Activated naive CD4-positive, alpha-beta T cell treated with anti-CD3 and anti-CD28 coated beads, Interleukin-2, amount 10 ng/mL, durations not matched to agents 7 days and 5 days (primary cell): ENCODE measurements around the gene NMRK1.

Source experiments
- CTCF ChIA-PET: fragments of 350-600 bp; sonication (Branson Sonifier 250); formaldehyde crosslinking; loops from one replicate; lab custom pipeline; 2021; ENCODE audit warnings: antibody characterized with exemption; lab: Charles Lee
- DNase-seq: peaks from one replicate; pipeline ENCODE4 v3.0.0-alpha.2; 2020
- H3K27ac Mint-ChIP-seq: one replicate; pipeline ENCODE4 v1.8.0; 2021; ENCODE audit warnings: mild to moderate bottlenecking, moderate library complexity, mixed read lengths
- H3K27me3 Mint-ChIP-seq: one replicate; pipeline ENCODE4 v1.8.0; 2021; ENCODE audit warnings: mild to moderate bottlenecking, mixed read lengths
- H3K36me3 Mint-ChIP-seq: one replicate; pipeline ENCODE4 v1.8.0; 2021; ENCODE audit warnings: mixed read lengths
- H3K4me1 Mint-ChIP-seq: one replicate; pipeline ENCODE4 v1.8.0; 2021; ENCODE audit warnings: mixed read lengths
- H3K4me3 Mint-ChIP-seq: one replicate; pipeline ENCODE4 v1.8.0; 2021; ENCODE audit warnings: mild to moderate bottlenecking, moderate library complexity, mixed read lengths
- H3K9me3 Mint-ChIP-seq: one replicate; pipeline ENCODE4 v1.8.0; 2021; ENCODE audit warnings: mixed read lengths

NMRK1 gene

DNA sequence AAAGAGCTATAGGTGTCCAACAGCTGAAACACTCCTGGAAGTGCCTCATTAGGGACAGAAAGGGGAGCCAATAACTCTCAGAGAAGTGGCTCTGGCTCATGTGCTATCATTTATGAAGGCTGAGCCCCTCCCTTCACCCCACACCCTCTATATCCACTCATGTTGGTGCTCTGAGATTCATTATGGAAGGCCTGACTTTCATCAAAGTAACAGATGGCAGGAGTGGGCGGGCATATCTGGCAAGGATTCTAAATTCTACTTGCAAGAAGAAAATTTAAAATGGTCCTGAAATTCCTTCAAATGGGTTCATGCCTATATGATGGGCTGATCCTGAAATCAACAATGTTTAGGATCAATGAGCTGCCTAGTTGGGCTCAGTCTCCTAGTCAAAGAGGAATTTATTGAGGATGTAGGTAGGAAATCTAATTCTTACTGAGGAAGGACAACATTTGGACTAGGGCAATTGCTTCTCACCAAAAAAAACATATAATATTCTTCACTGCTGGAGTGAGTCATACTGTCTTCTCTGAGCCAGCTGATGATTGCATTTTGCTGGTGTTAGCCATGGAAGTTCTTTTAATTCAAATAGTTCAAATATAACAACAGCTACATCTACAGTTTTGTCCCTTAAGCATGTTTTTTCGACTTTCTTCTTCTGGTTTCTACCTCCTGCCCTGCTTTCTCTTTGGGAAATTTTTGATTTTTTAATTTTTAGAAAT, 23.5 kb downstream of the NMRK1 start:
- DNase-seq, result no peak
- H3K27ac Mint-ChIP-seq, result no peak overlapping the region
- peaks cover 52% of the 10 kb centered on the region for H3K36me3 Mint-ChIP-seq
- no peak overlapping the region for H3K4me3 Mint-ChIP-seq
- H3K27me3 Mint-ChIP-seq, result no peaks in the 10 kb centered on the region
- H3K9me3 Mint-ChIP-seq, result peaks cover 7% of the 10 kb centered on the region
- CTCF ChIA-PET, result interaction anchor here (0.9 to 2.5 kb wide), 2 partner anchors 133 to 290 kb away, joined by 3 to 10 read pairs; no protein-coding TSS in a partner anchor
- H3K4me1 Mint-ChIP-seq, result peaks cover 9% of the 10 kb centered on the region

DNA sequence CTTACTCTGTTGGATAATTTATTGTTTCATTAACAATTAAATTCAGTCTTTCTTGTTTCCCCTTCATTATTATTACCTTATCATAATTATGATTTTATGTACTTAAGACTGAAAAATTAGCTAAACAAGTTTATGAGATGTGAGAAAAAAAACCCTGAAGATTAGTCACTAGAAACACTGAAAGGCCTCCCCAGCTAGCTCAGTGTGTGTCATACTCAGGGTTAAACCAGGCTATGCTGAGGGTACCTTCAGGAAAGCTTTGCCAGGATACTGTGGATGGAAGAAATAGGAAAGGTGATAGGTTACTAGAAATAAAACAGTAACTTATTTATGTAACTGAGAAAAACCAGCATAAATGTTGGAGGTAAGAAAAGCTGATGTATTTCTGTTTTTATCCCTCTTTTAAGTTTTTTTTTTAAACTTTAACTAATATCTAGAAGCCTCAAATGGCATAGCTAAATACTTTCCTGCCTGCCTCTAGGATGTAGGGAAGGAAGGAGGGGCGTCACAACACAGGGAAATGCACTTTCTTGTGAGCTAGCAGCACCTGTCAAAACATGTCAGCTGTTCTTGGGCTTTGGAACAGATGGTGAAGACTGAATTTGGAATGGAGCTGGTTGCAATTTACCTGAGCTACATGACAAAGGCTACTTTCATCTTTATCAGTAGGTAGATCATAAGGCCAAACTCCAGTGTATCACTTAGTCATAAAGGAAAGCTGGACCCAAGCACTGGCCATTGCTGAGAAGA, 24.2 kb downstream of the NMRK1 start:
- peaks cover 51% of the 10 kb centered on the region for H3K36me3 Mint-ChIP-seq

DNA sequence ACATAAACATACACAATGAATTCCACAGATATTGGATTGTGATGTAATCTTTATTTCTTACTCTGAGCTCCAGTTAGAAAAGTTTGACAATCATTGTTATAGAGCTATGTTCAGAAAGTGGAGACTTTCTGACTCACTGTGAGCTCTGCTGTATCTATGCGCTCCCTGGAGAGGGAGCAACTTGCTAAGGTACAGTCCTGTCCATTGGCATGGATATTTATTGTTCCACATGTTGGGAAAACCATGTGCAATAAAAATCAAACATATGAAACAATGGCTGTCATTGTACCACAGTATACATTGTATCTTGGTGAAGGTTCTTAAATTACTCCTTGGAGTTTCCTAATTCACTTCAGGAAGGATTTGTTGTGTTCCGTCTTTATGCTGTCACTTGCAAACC, 26.8 kb downstream of the NMRK1 start:
- Mint-ChIP-seq H3K4me3 (no peak overlapping the region), H3K36me3 (peaks cover 32% of the 10 kb centered on the region), H3K27me3 (no peaks in the 10 kb centered on the region), H3K4me1 (no peaks in the 10 kb centered on the region), H3K9me3 (peaks cover 9% of the 10 kb centered on the region), H3K27ac (no peak overlapping the region)
- DNase-seq, result no peak
- CTCF ChIA-PET, result interaction anchor here (0.6 kb wide), 1 partner anchor 134 kb away, joined by 3 read pairs; no protein-coding TSS in a partner anchor

More for the DNA sequence above, 24.2 kb downstream of the NMRK1 start:
- CTCF ChIA-PET, result interaction anchor here (0.9 to 2.5 kb wide), 2 partner anchors 132 to 289 kb away, joined by 3 to 10 read pairs; no protein-coding TSS in a partner anchor
- no peak overlapping the region for H3K4me3 Mint-ChIP-seq
- H3K9me3 Mint-ChIP-seq, result peaks cover 7% of the 10 kb centered on the region
- no peak overlapping the region for H3K27ac Mint-ChIP-seq
- DNase-seq, result no peak
- peaks cover 6% of the 10 kb centered on the region for H3K4me1 Mint-ChIP-seq
- no peaks in the 10 kb centered on the region for H3K27me3 Mint-ChIP-seq

DNA sequence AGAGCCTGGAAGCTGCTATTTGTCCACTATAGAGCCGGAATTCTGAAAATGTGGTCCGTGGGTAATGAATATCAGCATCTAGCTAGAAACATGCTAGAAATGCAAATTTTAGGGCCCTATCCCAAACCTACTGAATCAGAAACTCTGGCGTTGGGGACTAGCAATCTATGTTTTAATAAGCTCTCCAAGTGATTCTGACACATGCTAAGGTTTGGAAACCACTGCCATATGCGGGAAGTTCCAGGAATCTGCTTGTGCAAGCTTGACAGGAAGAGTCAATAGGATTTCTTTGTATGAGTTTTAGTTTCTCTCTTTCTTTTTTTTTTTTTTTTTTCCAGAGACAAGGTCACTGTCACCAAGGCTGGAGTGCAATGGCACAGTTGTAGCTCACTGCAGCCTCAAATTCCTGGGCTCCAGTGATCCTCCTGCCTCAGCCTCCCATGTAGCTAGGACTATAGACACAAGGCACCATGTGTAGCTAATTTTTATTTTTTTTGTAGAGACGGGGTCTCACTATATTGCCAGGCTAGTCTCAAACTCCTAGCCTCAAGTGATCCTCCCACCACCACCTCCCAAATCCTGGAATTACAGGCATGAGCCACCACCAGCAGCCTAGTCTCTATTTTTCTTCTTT, 33.5 kb downstream of the NMRK1 start:
- Mint-ChIP-seq H3K4me3 (no peak overlapping the region), H3K4me1 (no peaks in the 10 kb centered on the region), H3K36me3 (peaks cover 3% of the 10 kb centered on the region), H3K27me3 (peaks cover 5% of the 10 kb centered on the region), H3K27ac (no peak overlapping the region), H3K9me3 (peaks cover 2% of the 10 kb centered on the region)
- DNase-seq, result no peak
- CTCF ChIA-PET, result no interaction called here

DNA sequence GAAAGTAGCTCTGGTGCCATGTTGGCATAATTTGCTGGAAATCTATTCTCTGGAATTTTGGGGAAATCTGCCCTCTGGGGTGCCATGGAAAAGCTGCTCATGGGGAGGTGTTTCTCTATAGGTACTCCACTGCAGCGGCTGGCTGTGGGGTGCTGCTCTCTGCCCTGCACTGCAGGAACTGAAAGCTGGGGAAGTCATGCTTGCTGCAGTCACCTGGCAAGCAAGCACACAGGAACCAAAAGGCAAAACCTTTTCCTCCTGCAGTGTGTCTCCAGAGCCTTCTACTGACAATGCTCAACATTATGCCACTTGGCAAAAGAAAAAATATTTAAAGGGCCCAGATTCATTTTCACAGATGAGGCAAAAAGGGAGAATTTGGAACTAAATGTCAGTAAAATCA, 34.1 kb downstream of the NMRK1 start:
- H3K27ac Mint-ChIP-seq, result no peak overlapping the region
- H3K27me3 Mint-ChIP-seq, result peaks cover 5% of the 10 kb centered on the region
- DNase-seq, result no peak
- H3K36me3 Mint-ChIP-seq, result no peaks in the 10 kb centered on the region
- CTCF ChIA-PET, result no interaction called here
- H3K4me3 Mint-ChIP-seq, result no peak overlapping the region
- no peaks in the 10 kb centered on the region for H3K4me1 Mint-ChIP-seq
- H3K9me3 Mint-ChIP-seq, result peaks cover 2% of the 10 kb centered on the region

DNA sequence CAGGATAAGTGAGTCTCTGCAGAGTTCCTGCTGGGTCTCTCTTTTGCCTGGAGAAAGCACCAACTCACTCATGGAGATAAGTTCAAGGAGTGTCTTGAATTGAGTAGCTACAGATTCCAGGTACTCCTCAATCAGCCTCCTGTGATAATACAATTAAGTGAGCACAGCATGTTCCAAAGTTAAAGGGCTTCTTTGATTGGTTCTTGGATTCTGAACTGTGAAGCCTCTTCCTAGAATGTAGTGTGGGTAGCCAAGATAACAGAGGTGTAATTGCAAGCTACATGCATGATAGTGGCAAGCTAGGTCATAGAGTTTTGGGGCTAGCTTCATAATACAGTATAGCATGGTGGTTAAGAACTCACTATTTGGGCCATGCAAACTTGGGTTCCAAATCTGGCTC, 36.7 kb downstream of the NMRK1 start:
- H3K4me3 Mint-ChIP-seq, result no peak overlapping the region

DNA sequence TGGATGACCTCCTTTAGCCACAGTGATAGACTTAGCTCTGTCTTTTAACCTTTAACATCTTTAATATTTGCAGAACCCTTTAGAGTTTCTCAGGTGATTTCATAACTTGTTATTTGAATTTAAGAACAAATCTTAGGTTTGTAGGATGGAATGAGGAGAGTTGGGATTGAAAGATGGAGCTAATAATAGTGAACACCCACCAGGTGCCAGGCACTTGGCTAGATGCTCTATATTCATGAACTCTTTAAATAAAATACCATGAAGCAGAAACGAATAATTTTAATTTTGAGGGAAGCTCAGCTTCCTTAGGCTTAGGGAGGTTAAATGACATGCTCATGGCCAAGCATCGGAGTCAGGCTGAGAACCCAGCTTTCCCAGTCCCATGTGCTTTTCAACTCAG, 40.4 kb downstream of the NMRK1 start:
- Mint-ChIP-seq H3K4me1 (no peaks in the 10 kb centered on the region), H3K36me3 (no peaks in the 10 kb centered on the region), H3K27me3 (peaks cover 7% of the 10 kb centered on the region), H3K27ac (no peak overlapping the region), H3K9me3 (no peaks in the 10 kb centered on the region), H3K4me3 (no peak overlapping the region)
- DNase-seq, result no peak
- CTCF ChIA-PET, result no interaction called here

More for the DNA sequence above, 36.7 kb downstream of the NMRK1 start:
- Mint-ChIP-seq H3K27ac (no peak overlapping the region), H3K27me3 (peaks cover 5% of the 10 kb centered on the region), H3K36me3 (no peaks in the 10 kb centered on the region), H3K9me3 (no peaks in the 10 kb centered on the region), H3K4me1 (no peaks in the 10 kb centered on the region)
- CTCF ChIA-PET, result interaction anchor here (1.1 kb wide), 1 partner anchor 277 kb away, joined by 3 read pairs; no protein-coding TSS in a partner anchor
- DNase-seq, result no peak

DNA sequence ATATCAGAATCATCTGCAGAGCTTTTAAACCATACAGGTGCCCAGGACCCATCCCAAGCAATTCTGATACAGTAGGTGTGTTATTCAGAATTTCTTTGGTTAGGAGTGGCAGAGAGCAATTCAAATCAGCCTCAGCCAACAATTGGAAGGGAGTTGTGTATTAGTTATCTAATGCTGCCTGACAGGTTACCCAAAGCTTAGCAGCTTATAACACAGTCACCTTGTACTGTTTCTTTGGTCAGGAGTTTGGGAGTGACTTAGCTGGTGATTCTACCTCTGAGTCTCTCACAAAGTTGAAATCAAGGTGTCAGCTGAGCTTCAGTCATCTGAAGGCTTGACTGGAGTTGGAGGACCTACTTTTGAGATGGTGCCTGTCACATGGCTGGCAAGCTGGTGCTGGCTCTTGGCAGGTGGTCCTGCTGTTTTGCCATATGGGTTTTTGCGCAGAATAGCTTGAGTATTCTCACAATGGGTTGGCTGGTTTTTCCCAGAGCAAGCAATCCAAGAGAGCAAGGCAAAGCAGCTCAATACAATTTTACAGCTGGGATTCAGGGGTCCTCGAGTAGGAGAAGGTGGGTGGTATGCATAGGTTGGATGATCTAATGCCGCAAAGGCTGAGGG, 41.1 kb downstream of the NMRK1 start:
- no peak for DNase-seq
- no peaks in the 10 kb centered on the region for H3K4me1 Mint-ChIP-seq
- H3K36me3 Mint-ChIP-seq, result no peaks in the 10 kb centered on the region
- no peak overlapping the region for H3K4me3 Mint-ChIP-seq
- CTCF ChIA-PET, result no interaction called here
- H3K9me3 Mint-ChIP-seq, result no peaks in the 10 kb centered on the region
- H3K27ac Mint-ChIP-seq, result no peak overlapping the region
- H3K27me3 Mint-ChIP-seq, result peaks cover 7% of the 10 kb centered on the region

DNA sequence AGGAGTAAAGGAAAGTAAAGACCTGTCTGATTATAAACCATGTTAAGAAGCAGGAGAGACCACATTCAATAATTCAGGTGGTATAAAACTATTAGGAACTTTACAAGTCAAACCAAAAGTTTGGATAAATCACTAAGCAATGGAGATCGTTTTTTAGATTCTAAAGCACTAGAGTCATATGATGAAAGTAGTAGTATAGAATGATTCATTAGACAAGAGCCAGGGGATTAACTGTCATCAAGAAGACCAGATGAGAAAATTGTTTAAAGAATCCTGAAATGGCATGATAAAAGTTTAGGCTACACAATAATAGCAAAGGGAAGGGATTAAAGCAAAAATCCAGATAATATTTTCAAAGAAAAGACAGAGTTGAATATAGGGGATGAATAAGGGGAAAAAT, 46.9 kb downstream of the NMRK1 start:
- H3K27ac Mint-ChIP-seq, result no peak overlapping the region
- no peaks in the 10 kb centered on the region for H3K4me1 Mint-ChIP-seq
- no peak for DNase-seq
- no peak overlapping the region for H3K4me3 Mint-ChIP-seq
- CTCF ChIA-PET, result interaction anchor here (1.1 kb wide), 1 partner anchor 225 kb away, joined by 3 read pairs; no protein-coding TSS in a partner anchor
- peaks cover 7% of the 10 kb centered on the region for H3K27me3 Mint-ChIP-seq
- no peaks in the 10 kb centered on the region for H3K36me3 Mint-ChIP-seq
- no peaks in the 10 kb centered on the region for H3K9me3 Mint-ChIP-seq

DNA sequence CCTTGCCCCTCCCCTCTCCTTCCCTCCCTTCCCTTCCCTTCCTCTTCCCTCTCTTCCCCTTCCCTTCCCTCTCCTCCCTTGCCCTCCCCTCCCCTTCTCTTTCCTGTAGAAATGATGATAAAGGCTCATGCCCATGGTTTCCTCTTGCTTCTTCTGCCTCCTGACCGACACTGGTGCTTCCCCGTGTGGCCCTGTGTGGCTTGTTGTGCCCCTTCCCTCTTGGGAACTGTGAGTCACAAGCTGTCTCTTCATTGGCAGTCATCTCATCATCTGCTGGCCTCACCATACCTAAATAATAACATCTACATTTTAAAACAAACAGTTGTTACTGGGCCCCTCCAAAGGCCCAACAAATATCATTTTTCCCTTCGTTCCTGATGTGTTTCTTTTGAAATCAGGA, 48.2 kb downstream of the NMRK1 start:
- H3K27ac Mint-ChIP-seq, result no peak overlapping the region
- CTCF ChIA-PET, result no interaction called here
- H3K36me3 Mint-ChIP-seq, result no peaks in the 10 kb centered on the region
- no peak overlapping the region for H3K4me3 Mint-ChIP-seq
- peaks cover 5% of the 10 kb centered on the region for H3K27me3 Mint-ChIP-seq
- no peaks in the 10 kb centered on the region for H3K9me3 Mint-ChIP-seq
- DNase-seq, result no peak
- no peaks in the 10 kb centered on the region for H3K4me1 Mint-ChIP-seq

DNA sequence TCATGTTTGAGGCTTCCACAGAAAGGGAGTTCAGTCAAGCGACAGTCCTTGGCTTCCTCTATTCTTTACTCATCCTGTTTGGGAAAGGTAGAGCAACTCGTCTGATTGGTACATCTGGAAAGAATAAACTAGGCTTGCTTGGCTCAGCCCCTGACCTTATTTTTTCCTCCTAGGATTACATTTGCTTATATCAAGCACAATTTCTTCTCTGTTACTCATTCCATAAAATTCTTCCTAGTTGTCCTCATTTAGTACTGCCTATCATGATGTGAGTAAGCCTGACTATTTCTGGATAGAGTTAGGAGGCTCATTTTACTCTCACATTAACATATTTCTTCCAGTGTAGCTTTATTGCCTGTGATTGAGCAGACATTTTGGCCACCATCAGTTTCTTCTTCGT, 48.9 kb downstream of the NMRK1 start:
- no peaks in the 10 kb centered on the region for H3K9me3 Mint-ChIP-seq
- no peak overlapping the region for H3K4me3 Mint-ChIP-seq
- DNase-seq, result no peak
- no peak overlapping the region for H3K27ac Mint-ChIP-seq
- H3K27me3 Mint-ChIP-seq, result peaks cover 3% of the 10 kb centered on the region
- CTCF ChIA-PET, result no interaction called here
- no peaks in the 10 kb centered on the region for H3K36me3 Mint-ChIP-seq
- no peaks in the 10 kb centered on the region for H3K4me1 Mint-ChIP-seq

DNA sequence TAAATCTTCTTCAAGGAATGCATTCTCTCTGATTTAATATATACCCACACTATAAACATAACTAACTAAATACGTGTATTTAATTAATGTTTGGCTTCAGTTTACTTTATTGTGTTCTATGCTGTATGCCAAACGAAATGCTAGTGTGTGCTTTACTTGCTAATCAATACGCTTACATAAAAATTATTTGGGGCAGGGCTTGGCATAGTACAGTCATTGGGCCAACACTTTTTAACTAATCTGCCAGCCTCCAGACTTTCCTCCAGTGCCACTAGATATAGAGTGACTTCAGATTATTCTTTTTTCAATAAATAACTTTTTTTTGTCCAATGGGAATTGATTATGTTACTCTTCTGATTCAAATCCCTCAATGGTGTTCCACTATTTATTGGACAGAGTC, 51.2 kb downstream of the NMRK1 start:
- no peak overlapping the region for H3K4me3 Mint-ChIP-seq
- DNase-seq, result no peak
- CTCF ChIA-PET, result no interaction called here
- H3K4me1 Mint-ChIP-seq, result no peaks in the 10 kb centered on the region
- no peaks in the 10 kb centered on the region for H3K36me3 Mint-ChIP-seq
- no peaks in the 10 kb centered on the region for H3K9me3 Mint-ChIP-seq
- H3K27me3 Mint-ChIP-seq, result peaks cover 6% of the 10 kb centered on the region
- no peak overlapping the region for H3K27ac Mint-ChIP-seq

DNA sequence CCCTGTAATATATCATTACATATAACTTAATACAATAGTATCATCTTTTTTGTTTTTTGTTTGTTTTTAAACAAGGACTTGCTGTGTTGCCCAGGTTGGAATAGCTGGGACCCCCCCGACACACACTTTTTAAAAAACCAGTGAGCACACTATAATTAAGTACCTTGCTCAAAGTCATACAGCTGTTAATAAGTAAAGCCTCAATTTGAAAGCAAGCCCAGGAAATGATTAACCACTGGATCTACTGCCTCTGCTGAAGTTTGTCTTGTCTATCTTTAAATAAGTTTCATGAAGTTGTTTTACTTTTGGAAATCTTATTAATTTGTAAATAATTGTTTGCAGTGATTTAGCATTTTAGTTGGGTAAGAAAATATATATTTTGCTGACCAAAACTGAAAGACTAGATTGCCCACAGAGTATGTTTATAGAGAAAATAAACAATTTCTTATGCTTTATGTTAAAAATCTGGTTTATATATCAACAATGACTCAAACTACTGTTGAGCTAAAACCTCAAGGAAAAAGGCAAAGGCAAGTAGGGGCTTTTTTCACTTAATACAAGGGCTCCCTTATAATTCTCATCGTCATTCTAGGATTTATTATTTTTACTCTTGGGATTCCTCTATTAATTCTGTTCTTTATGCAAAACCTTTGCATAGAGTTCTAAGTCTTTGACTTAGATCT, 54.0 kb downstream of the NMRK1 start:
- no peak overlapping the region for H3K4me3 Mint-ChIP-seq
- no peaks in the 10 kb centered on the region for H3K9me3 Mint-ChIP-seq
- H3K4me1 Mint-ChIP-seq, result no peaks in the 10 kb centered on the region
- CTCF ChIA-PET, result no interaction called here
- no peak overlapping the region for H3K27ac Mint-ChIP-seq
- no peak for DNase-seq
- H3K36me3 Mint-ChIP-seq, result no peaks in the 10 kb centered on the region
- H3K27me3 Mint-ChIP-seq, result peaks cover 6% of the 10 kb centered on the region
